A549 (cell line): ENCODE results near the gene PXDC1. TPM values are rescaled to one million over a fixed set of nuclear protein-coding genes. Genes with fewer than 3 reads are reported as not detected.

ENCODE experiments used
- ATAC-seq, 2 experiments: fragments of 200-7000 bp in 1 of 2; fragments of >200 bp in 1 of 2; cut with Nextera tagmentation in 1 of 2; cut with Tn5 transposase in 1 of 2; 3 replicates each; pipeline versions ENCODE4 v1.8.0 to v1.9.1; 2018 to 2020; ENCODE audit warnings: mild to moderate bottlenecking in 1 of 2, moderate library complexity in 1 of 2
- CTCF ChIA-PET: fragments of 300-600 bp; sonication (Branson Sonifier 250); formaldehyde crosslinking; extraction: SDS; loops from one replicate; lab custom pipeline; 2021; ENCODE audit warnings: antibody characterized with exemption, inconsistent platforms; lab: Yijun Ruan, JAX
- POLR2A ChIA-PET: fragments of 350-600 bp; formaldehyde crosslinking; extraction: SDS; loops from one replicate; lab custom pipeline; 2021; ENCODE audit warnings: antibody characterized with exemption, inconsistent platforms; lab: Yijun Ruan, JAX
- DNase-seq, 2 experiments: peaks; one replicate each; pipeline versions ENCODE4 v3.0.0 to v3.0.0-alpha.2; 2011 to 2016; ENCODE audit warnings: low read depth in 1 of 2, low spot score in 1 of 2
- FAIRE-seq: peaks from 2 replicates; lab custom pipeline; 2011; peaks lifted over from hg19 to GRCh38; lab: Jason Lieb, UNC
- H3K27ac ChIP-seq, 2 experiments: fragments of >200 bp; sonication (Bioruptor Twin); formaldehyde crosslinking; 3 replicates each; pipeline ENCODE4 v1.5.1; 2016 to 2017
- H3K4me1 ChIP-seq: fragments of >200 bp; sonication (Bioruptor Twin); formaldehyde crosslinking; 3 replicates; pipeline ENCODE4 v1.6.1; 2016
- H3K4me2 ChIP-seq: fragments of >200 bp; sonication (Bioruptor Twin); formaldehyde crosslinking; 3 replicates; pipeline ENCODE4 v1.6.1; 2016
- H3K4me3 ChIP-seq: fragments of >200 bp; sonication (Bioruptor Twin); formaldehyde crosslinking; 3 replicates; pipeline ENCODE4 v1.5.1; 2016
- H3K9me3 ChIP-seq: fragments of >200 bp; sonication (Bioruptor Twin); formaldehyde crosslinking; 3 replicates; pipeline ENCODE4 v1.6.1; 2016
- BHLHE40 ChIP-seq: IDR thresholded peaks from 2 replicates; pipeline ENCODE4 v1.6.1; 2012; ENCODE audit warnings: low read depth, low read length, inconsistent platforms
- CEBPB ChIP-seq, 2 experiments: fragments of >200 bp in 1 of 2; sonication (Bioruptor Twin) in 1 of 2; formaldehyde crosslinking in 1 of 2; IDR thresholded peaks; 2 replicates each; pipeline ENCODE4 v1.6.1; 2012 to 2016
- CTCF ChIP-seq: fragments of >200 bp; sonication (Bioruptor Twin); formaldehyde crosslinking; IDR thresholded peaks from 3 replicates; pipeline ENCODE4 v1.5.1; 2016
- HES2 ChIP-seq: fragments of >200 bp; sonication (Bioruptor Twin); formaldehyde crosslinking; IDR thresholded peaks from 2 replicates; pipeline ENCODE4 v1.6.1; 2016
- HEYL ChIP-seq: fragments of 250-450 bp; sonication (Bioruptor Pico); IDR thresholded peaks from 2 replicates; pipeline ENCODE4 v1.8.0; 2021; ENCODE audit warnings: mild to moderate bottlenecking, moderate library complexity
- HOXA7 ChIP-seq: fragments of 250-450 bp; sonication (Bioruptor Pico); IDR thresholded peaks from 2 replicates; pipeline ENCODE4 v1.5.0; 2020; ENCODE audit warnings: mild to moderate bottlenecking, moderate library complexity
- JUNB ChIP-seq: fragments of >200 bp; sonication (Bioruptor Twin); formaldehyde crosslinking; IDR thresholded peaks from 2 replicates; pipeline ENCODE4 v1.6.1; 2016
- KDM1A ChIP-seq: fragments of 200-600 bp; sonication (generic); IDR thresholded peaks from 2 replicates; pipeline ENCODE4 v1.6.1; 2016; ENCODE audit warnings: low read depth, mild to moderate bottlenecking
- KDM5A ChIP-seq: fragments of 200-600 bp; sonication (generic); IDR thresholded peaks from 2 replicates; pipeline ENCODE4 v1.6.1; 2016; ENCODE audit warnings: antibody characterized with exemption, mild to moderate bottlenecking
- MAFK ChIP-seq: fragments of 450-650 bp; IDR thresholded peaks from 2 replicates; pipeline ENCODE4 v1.6.1; 2014; ENCODE audit not compliant: partially characterized antibody
- NFE2L2 ChIP-seq: fragments of 150-350 bp; conservative IDR thresholded peaks from 2 replicates; pipeline ENCODE4 v1.6.1; 2014; ENCODE audit warnings: low read length
- NPAS2 ChIP-seq: fragments of 250-450 bp; sonication (Bioruptor Pico); IDR thresholded peaks from 2 replicates; pipeline ENCODE4 v1.8.0; 2022; ENCODE audit warnings: mild to moderate bottlenecking, moderate library complexity, borderline replicate concordance
- NR3C1 ChIP-seq: fragments of >200 bp; sonication (Bioruptor Twin); formaldehyde crosslinking; IDR thresholded peaks from 3 replicates; pipeline ENCODE4 v1.6.1; 2017
- PHF8 ChIP-seq: fragments of 200-600 bp; sonication (generic); IDR thresholded peaks from 2 replicates; pipeline ENCODE4 v1.6.1; 2016; ENCODE audit warnings: low read depth, mild to moderate bottlenecking, antibody characterized with exemption, moderate library complexity, borderline replicate concordance
- RARB ChIP-seq: fragments of 250-450 bp; sonication (Bioruptor Pico); IDR thresholded peaks from 2 replicates; pipeline ENCODE4 v1.8.0; 2021; ENCODE audit warnings: mild to moderate bottlenecking, moderate library complexity
- REST ChIP-seq: fragments of 200-600 bp; sonication (generic); IDR thresholded peaks from 2 replicates; pipeline ENCODE4 v1.6.1; 2016; ENCODE audit warnings: antibody characterized with exemption, mild to moderate bottlenecking, moderate library complexity
- RFX5 ChIP-seq: fragments of 450-650 bp; IDR thresholded peaks from 2 replicates; pipeline ENCODE4 v1.7.1; 2014; ENCODE audit warnings: antibody characterized with exemption, mild to moderate bottlenecking, moderate library complexity
- ZNF302 ChIP-seq: fragments of 250-450 bp; sonication (Bioruptor Pico); IDR thresholded peaks from 2 replicates; pipeline ENCODE4 v1.9.0; 2021; ENCODE audit warnings: inconsistent platforms, mild to moderate bottlenecking, moderate library complexity
- ZSCAN20 ChIP-seq: fragments of 250-450 bp; sonication (Bioruptor Pico); IDR thresholded peaks from 2 replicates; pipeline ENCODE4 v1.8.0; 2022; ENCODE audit warnings: mild to moderate bottlenecking, moderate library complexity
- WGBS: methylation state at CpG from one replicate; pipeline ENCODE4 v1.1.6; 2017; ENCODE audit errors: missing lambda C conversion rate; 5-methylcytosine and 5-hydroxymethylcytosine counted together
- polyA plus RNA-seq, 4 experiments: library from polyadenylated mRNA; depleted of rRNA in 3 of 4; stranded (reverse); fragments of >200 nt; fragmentation: RNase III in 1 of 4; extraction: RNeasy Plus Mini Kit Qiagen cat#74134 plus additional on column Dnase treatment in 1 of 4; gene quantifications; 2 replicates in 3 of 4; 3 replicates in 1 of 4; pipeline ENCODE4 v1.2.3, GENCODE V29; 2011 to 2017
- TF ChIP-seq, protein P1 (sequence below): fragments of 150-350 bp; IDR thresholded peaks from 2 replicates; pipeline ENCODE4 v1.6.1; 2014; ENCODE audit warnings: low read depth, mild to moderate bottlenecking, low read length

PXDC1 gene
- polyA plus RNA-seq, 2 of the 4 experiments (the other 2 are of a cell fraction) = 2.5 to 6.6 TPM

DNA sequence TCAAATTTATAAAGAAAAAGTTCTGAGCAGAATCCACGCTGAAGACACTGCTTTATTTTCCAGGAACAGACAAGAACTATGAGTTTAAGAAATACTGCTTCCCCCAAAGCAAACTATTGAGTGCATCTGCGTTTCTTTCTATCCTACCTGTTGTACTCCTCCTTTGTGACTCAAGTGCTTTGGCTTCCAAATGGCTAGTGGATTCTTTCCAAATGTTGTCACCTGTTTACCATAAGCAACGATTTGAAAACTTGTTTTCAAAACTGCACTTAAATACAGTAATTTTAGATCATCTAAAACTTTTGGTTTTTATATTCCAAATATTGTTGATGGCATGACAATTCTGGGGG, 9.5 kb downstream of the PXDC1 start:
- peak overlapping the region; percentile 64 for H3K4me2 ChIP-seq
- POLR2A ChIA-PET = no interaction called here
- 60% methylated on average over 3 of the region's 3 CpGs for WGBS
- peaks cover 19% of the 10 kb centered on the region for H3K4me1 ChIP-seq
- FAIRE-seq (no peak), ATAC-seq (no peak), DNase-seq (no peak)
- no peak overlapping the region for H3K4me3 ChIP-seq
- TF ChIP-seq RARB (no peak), ZSCAN20 (CRISPR knock-in tag) (no peak), NR3C1 (no peak), JUNB (no peak)
- H3K27ac ChIP-seq = no peak overlapping the region
- H3K9me3 ChIP-seq = no peaks in the 10 kb centered on the region
- CTCF ChIA-PET = interaction anchor here (0.7 to 3.4 kb wide), 26 partner anchors 9 to 494 kb away, joined by 3 to 28 read pairs (median 4); partner anchors contain the start of gene FAM50B

DNA sequence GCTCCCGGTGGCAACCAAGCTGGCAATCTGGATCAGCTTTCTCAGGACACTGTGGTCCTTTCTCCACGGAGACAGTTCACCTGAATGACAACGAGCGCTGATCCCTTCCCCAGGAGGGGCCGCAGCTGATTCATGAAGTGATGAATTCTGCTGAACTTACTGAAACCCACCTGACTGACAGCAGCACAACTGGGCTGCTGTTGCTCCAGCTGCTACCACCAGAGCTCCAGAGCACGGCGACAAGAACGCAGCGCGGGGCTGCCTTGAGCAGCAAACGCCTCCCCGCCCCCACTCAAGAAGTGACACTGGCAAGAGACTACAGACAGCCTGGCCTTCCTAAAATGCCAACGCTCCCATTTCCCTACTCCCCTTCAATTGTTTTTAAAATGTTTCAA, 10.0 kb downstream of the PXDC1 start:
- ChIA-PET CTCF (interaction anchor here (0.7 to 3.4 kb wide), 25 partner anchors 9 to 493 kb away, joined by 3 to 28 read pairs (median 4); partner anchors contain the start of gene FAM50B), POLR2A (no interaction called here)
- TF ChIP-seq ZSCAN20 (CRISPR knock-in tag) = no peak
- no peak for TF ChIP-seq ZNF302 (CRISPR knock-in tag)
- TF ChIP-seq, protein P1, sequence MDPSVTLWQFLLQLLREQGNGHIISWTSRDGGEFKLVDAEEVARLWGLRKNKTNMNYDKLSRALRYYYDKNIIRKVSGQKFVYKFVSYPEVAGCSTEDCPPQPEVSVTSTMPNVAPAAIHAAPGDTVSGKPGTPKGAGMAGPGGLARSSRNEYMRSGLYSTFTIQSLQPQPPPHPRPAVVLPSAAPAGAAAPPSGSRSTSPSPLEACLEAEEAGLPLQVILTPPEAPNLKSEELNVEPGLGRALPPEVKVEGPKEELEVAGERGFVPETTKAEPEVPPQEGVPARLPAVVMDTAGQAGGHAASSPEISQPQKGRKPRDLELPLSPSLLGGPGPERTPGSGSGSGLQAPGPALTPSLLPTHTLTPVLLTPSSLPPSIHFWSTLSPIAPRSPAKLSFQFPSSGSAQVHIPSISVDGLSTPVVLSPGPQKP = no peak
- no peak for TF ChIP-seq HOXA7 (CRISPR knock-in tag)
- no peak for TF ChIP-seq HEYL (CRISPR knock-in tag)
- TF ChIP-seq NPAS2 (CRISPR knock-in tag) = no peak
- TF ChIP-seq HES2 = no peak
- no peak for TF ChIP-seq REST
- no peak for TF ChIP-seq MAFK
- TF ChIP-seq RFX5 = no peak
- TF ChIP-seq NFE2L2 = no peak
- no peak for TF ChIP-seq BHLHE40
- TF ChIP-seq CEBPB (IDR thresholded peaks at IDR 0.05) = no peak
- TF ChIP-seq KDM1A = no peak
- TF ChIP-seq PHF8 = no peak
- no peak for TF ChIP-seq CTCF
- TF ChIP-seq KDM5A = no peak
- no peak overlapping the region for H3K4me2 ChIP-seq
- ATAC-seq = no peak
- H3K4me3 ChIP-seq = no peak overlapping the region
- no peak overlapping the region for H3K27ac ChIP-seq
- DNase-seq = no peak
- H3K4me1 ChIP-seq = peaks cover 15% of the 10 kb centered on the region
- 88% methylated on average over 13 of the region's 13 CpGs for WGBS
- FAIRE-seq = no peak
- H3K9me3 ChIP-seq = no peaks in the 10 kb centered on the region
